Skeletal muscle cell (primary cell): ENCODE measurements around the gene CDKAL1.
"Not testable (repeated sequence)": the region's sequence is repeated elsewhere in the genome, so short reads cannot be mapped to it uniquely, and the experiment has no call there.

Experiments used
- DNase-seq: peaks from one replicate; pipeline ENCODE4 v3.0.0-alpha.2; 2010; ENCODE audit warnings: low read depth
- H3K4me3 ChIP-seq: 2 replicates; pipeline ENCODE4 v1.5.1; 2011; ENCODE audit warnings: low read depth, mild to moderate bottlenecking, control low read depth, low read length, moderate library complexity

The CDKAL1 gene

DNA sequence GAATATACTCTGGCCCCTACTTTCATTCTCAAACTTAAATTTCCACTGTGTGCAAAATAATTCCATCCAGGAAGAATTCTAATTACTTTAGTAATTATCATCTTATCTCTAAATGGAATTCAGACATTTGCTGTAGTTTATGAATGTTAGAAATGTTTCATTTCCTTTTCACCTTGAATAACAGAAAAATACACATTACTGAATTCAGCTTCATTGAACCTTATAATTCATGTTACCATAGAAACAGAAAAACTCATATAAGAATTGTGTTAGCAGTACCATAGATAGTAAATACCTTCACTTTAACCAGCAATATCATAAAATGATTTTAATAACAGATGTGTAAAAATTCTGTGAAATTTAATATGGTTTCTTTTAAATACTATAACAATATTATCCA, 514.9 kb downstream of the CDKAL1 start:
- no peak for DNase-seq
- no peak overlapping the region for H3K4me3 ChIP-seq

DNA sequence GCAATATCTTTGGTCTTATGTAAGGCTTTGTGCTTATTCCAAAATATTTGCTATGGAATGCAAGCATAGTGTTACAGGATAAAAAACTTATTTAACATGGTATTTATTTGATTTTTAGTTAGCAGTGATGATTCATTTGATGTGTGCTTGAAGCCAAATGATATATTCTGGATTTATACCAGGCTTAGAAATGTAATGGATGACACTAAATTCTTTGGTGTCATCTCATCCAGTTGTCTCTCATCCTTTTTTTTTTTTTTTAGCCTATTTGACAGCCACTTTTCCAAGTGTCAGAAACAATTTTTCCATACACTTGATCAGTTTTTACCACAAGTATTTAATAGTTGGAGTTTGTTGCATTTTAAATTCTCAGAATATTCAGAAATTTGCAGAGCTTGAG, 515.3 kb downstream of the CDKAL1 start:
- no peak overlapping the region for H3K4me3 ChIP-seq
- DNase-seq = no peak

DNA sequence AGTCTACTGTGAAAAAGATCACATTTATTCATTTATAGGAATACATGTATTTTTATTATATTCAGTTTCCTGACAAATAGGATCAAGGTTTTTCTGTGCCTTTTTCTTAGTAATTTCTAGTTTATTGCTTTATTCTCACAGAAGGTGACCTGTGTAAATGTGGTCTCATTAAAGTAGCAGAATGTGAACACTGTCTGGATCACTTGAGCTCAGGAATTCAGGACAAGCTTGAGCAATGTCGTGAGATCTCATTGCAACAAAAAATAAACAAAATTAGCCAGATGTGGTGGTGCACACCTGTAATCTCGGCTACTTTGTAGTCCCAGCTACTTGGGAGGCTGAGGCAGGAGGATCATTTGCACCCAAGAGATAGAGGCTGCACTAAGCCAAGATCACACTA, 516.7 kb downstream of the CDKAL1 start:
- no peak overlapping the region for H3K4me3 ChIP-seq
- no peak for DNase-seq

DNA sequence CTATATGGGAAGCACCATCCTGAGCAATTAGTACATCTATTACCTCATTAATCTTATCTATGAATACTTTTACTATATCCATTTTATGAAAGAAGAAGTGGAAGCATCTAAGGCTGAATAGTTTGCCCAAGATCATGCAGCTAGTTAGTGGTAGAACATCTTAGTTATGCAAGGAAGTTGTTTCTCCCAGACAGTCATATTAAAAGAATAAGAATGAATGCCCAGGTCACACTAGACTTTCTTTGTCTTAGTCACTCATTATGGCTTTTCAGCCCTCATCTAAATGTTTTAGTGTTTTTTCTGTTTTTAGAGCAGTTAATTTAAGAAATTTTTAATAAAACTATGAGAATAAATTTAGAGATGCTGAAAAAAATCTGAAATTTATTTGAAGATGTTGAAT, 517.5 kb downstream of the CDKAL1 start:
- no peak for DNase-seq

DNA sequence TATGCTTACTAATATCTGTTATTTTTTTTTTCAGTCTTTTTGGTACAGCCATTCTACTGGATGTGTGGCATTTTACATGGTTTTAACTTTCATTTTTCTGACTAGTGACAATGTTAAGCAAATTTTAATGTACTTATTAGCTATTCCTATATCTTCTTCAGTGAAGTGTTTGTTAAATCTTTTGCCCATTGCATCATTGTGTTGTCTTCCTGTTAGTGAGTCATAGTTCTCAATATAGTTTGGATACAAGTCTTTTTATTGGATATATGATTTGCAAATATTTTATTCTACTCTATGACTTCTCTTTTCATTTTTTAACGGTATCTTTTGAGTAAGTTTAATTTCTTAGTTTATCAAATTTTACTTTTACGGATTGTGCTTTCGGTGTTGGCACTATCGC, 519.4 kb downstream of the CDKAL1 start:
- peak; percentile 7 for DNase-seq
- no peak overlapping the region for H3K4me3 ChIP-seq

More for the DNA sequence above, 517.5 kb downstream of the CDKAL1 start:
- H3K4me3 ChIP-seq = no peak overlapping the region

- H3K4me3 ChIP-seq, DNase-seq: not testable (repeated sequence)
These were observed 521.2 kb downstream of the CDKAL1 start for GRCh38 chr6:21055480-21055879.

DNA sequence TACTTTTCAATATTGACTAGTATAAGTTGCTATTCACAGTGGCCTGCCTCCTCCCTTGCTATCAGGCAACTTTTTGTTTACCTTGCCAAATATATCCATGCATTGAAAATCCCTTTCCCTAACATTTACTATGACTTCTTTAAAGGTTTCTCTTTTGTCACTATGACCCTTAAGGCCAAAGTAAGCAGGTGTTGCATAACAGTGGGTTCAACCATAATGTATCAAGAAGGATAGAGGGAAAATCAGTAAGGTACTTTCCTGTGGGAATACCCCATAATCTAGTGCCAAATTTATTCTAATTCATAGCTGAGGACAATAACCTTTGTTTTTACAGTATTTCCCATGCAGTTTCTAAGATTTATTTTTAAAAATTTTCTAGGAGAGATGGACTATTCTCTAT, 527.6 kb downstream of the CDKAL1 start:
- H3K4me3 ChIP-seq = no peak overlapping the region

DNA sequence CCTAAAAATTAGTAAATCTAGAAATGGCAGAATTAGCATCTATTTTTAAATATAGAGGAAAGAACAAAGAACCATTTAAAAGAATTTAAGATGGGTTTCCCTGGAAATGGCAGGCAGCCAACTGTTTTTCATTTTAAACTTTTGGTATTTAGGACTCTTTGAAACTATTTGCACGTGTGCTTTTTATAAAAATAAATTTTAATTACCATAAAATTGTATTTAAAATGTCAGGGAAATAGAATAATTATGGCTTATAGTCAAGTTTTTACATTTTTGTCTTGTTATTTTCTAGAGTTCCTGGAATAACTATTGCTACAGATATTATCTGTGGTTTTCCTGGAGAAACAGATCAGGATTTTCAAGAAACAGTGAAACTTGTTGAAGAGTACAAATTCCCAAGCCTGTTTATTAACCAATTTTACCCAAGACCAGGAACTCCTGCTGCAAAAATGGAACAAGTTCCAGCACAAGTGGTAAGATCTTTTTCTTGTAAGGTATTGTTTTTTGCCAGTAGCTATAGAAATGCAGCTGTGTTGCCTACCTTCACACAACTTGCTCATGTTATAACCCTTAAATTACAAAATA, 530.6 kb downstream of the CDKAL1 start:
- H3K4me3 ChIP-seq = no peak overlapping the region
- DNase-seq = no peak

More for the DNA sequence above, 527.6 kb downstream of the CDKAL1 start:
- no peak for DNase-seq

DNA sequence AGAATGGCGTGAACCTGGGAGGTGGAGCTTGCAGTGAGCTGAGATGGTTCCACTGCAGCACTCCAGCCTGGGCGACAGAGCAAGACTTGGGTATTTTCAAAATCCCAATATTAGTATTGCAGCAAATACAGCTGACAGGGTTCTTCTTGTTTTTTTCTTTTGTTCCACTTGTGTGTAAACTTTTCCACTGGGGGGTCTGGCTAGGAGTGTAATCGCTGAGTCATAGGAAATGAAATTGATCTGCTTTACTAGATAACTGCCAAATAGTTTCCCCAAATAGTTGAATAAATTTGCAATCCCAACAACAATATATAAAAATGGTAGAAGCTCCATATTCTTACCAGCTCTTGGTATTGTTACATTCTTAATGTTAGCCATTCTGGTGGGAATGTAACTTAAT, 533.3 kb downstream of the CDKAL1 start:
- DNase-seq = no peak

DNA sequence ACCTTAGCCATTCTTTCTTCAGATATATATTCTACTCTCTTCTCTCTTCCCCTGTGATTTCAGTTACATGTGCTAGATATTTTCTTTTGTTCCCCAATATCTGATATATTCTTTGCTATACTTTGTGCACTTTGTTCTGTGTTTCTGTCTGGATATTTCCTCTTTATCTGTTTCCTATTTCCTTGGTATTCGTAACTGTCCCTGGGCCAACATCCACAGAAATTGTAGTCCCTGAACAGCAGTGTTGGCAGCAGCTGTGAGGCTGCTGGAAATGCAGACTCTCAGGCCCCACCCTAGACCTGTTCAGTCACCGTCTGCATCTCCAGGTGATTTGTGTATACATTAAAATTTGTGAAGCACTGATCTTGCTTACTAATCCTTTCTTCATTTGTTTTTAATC, 536.4 kb downstream of the CDKAL1 start:
- no peak for DNase-seq
- no peak overlapping the region for H3K4me3 ChIP-seq

More for the DNA sequence above, 533.3 kb downstream of the CDKAL1 start:
- H3K4me3 ChIP-seq = no peak overlapping the region

- H3K4me3 ChIP-seq = no peak overlapping the region
- DNase-seq = no peak
These were observed 537.7 kb downstream of the CDKAL1 start for GRCh38 chr6:21071780-21072468.

GRCh38 chr6:21073318-21073839, 539.1 kb downstream of the CDKAL1 start:
- no peak for DNase-seq
- no peak overlapping the region for H3K4me3 ChIP-seq

DNA sequence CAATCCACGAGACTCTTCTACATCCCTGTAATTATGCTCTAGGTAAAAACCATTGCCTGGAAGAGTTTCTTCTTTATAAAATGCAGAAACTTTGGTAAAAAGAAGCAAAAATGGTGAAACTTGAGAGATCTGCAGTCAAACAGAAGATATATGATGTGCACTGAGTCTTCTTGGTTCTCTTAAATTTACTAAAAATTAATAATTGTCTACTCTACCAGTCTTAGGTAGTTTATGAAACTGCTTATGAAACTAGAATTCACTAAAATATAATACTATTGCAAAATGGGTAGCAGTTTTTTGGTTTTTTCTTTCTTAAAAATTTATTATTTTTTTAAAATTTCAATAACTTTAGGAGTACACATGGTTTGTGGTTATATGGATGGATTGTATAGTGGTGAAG, 540.2 kb downstream of the CDKAL1 start:
- DNase-seq = no peak
- no peak overlapping the region for H3K4me3 ChIP-seq

DNA sequence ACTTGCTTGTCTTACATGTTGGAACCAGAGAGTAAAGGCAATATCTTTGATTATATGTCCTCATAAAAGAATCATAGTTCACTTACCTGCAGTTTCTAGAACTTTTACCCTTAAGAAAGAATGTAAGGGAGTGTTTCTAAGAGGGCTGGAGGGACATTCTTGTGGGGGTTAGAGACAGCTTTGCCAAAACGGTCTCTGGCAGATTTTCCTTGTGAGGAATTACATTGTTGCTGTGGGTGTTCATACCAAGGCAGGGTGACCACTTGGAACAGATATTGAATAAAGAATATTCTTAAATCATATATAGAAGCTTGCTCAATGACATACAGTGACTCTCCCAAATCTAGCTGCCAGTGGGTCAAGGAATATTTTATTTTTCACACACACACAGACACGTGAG, 541.7 kb downstream of the CDKAL1 start:
- H3K4me3 ChIP-seq = no peak overlapping the region
- no peak for DNase-seq

GRCh38 chr6:21078497-21078896, 544.2 kb downstream of the CDKAL1 start:
- no peak for DNase-seq
- no peak overlapping the region for H3K4me3 ChIP-seq

- no peak for DNase-seq
- no peak overlapping the region for H3K4me3 ChIP-seq
These were observed 545.3 kb downstream of the CDKAL1 start for GRCh38 chr6:21079468-21080048.

DNA sequence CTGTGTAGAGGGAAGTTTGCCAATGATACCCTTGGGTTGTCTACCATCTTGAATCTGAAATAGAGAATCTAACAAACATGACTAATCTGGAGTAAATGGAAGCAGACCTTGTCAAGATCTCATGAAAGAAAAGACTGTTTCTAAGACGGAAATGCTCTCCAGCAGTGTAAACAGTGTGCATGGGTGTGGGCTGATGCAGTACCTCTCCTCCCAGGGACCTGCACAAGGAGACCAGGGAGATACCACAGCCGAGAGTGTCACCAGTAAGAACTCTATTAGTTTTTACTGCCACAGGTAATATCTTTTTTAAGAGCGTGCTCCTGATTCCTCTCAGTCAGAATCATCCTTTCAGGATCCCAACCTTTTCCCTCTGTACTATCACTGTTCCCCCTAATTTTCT, 546.0 kb downstream of the CDKAL1 start:
- no peak overlapping the region for H3K4me3 ChIP-seq
- no peak for DNase-seq

GRCh38 chr6:21082091-21082490, 547.8 kb downstream of the CDKAL1 start:
- no peak for DNase-seq
- no peak overlapping the region for H3K4me3 ChIP-seq

GRCh38 chr6:21083708-21084107, 549.5 kb downstream of the CDKAL1 start:
- DNase-seq = no peak
- H3K4me3 ChIP-seq = no peak overlapping the region

GRCh38 chr6:21084656-21085055, 550.4 kb downstream of the CDKAL1 start:
- H3K4me3 ChIP-seq = no peak overlapping the region
- DNase-seq = peak; percentile 25

DNA sequence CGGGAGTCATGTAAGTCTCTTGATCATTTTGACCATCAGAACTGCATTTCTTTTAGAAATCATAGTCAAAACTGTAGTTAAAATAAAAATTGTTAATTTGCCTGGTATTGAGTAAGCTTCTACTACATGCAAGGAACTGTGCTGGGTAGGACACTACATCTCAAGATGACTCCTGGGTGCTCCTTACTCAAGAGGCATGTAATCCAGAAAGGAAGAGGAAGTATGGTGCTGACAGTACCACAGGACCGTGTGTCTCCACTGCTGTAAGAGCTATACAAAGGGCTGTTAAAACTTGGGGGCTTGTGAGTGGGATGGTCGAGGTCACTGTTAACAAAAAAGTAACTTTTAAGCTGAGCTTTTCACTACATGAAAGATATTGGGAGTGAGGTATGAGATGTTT, 551.0 kb downstream of the CDKAL1 start:
- H3K4me3 ChIP-seq = no peak overlapping the region
- DNase-seq = no peak
